HepG2 (cell line): ENCODE data around the gene DNAH8. TPM values are rescaled to one million over a fixed set of nuclear protein-coding genes. Genes with fewer than 3 reads are reported as not detected.

Source experiments
- ATAC-seq: fragments of 200-7000 bp; cut with Tn5 transposase; 3 replicates; pipeline ENCODE4 v1.9.1; 2020; ENCODE audit warnings: mild to moderate bottlenecking, moderate library complexity
- BruUV-seq: library from RNA; stranded (reverse); fragments of 400-500 nt; replicated peaks from 2 replicates; lab custom pipeline; 2021; lab: Mats Ljungman, UMichigan
- CTCF ChIA-PET: fragments of 300-600 bp; formaldehyde crosslinking; extraction: SDS; loops from one replicate; lab custom pipeline; 2021; ENCODE audit warnings: low total read pairs, inconsistent platforms, low intra/inter-chr PET ratio; lab: Yijun Ruan, JAX
- POLR2A ChIA-PET: fragments of 350-600 bp; sonication (Branson Sonifier 250); formaldehyde crosslinking; loops from one replicate; lab custom pipeline; 2020; ENCODE audit warnings: antibody characterized with exemption, inconsistent platforms; lab: Yijun Ruan, JAX
- DNase-seq: peaks from one replicate; pipeline ENCODE4 v3.0.0-alpha.2; 2015; ENCODE audit warnings: low spot score
- FAIRE-seq: peaks from 3 replicates; lab custom pipeline; 2011; peaks lifted over from hg19 to GRCh38; lab: Jason Lieb, UNC
- H2AFZ ChIP-seq: one replicate; pipeline ENCODE4 v1.6.1; 2011; ENCODE audit warnings: low read length, inconsistent platforms
- H3K27ac ChIP-seq: fragments of 300-600 bp; 3 replicates; pipeline ENCODE4 v1.8.0; 2011; ENCODE audit warnings: mixed run types, mild to moderate bottlenecking, mixed read lengths, low read length, inconsistent platforms; ENCODE audit not compliant: insufficient read depth; ENCODE audit errors: extremely low read length
- H3K27me3 ChIP-seq, 2 experiments: fragments of 200-600 bp in 1 of 2; 2 replicates in 1 of 2; 3 replicates in 1 of 2; pipeline versions ENCODE4 v1.6.0 to v1.8.0; 2011; ENCODE audit warnings: low read length in 2 of 2, mild to moderate bottlenecking in 2 of 2, moderate library complexity in 2 of 2, inconsistent platforms in 1 of 2; ENCODE audit not compliant: insufficient read depth in 2 of 2, control insufficient read depth in 1 of 2
- H3K36me3 ChIP-seq, 2 experiments: fragments of 200-600 bp in 1 of 2; replicated peaks in 1 of 2; 2 replicates in 1 of 2; 3 replicates in 1 of 2; pipeline versions ENCODE4 v1.5.1 to v1.8.0; 2011; ENCODE audit warnings: low read length in 2 of 2, inconsistent platforms in 1 of 2; ENCODE audit not compliant: insufficient read depth in 2 of 2, control insufficient read depth in 1 of 2
- H3K4me1 ChIP-seq: 2 replicates; pipeline ENCODE4 v1.5.1; 2012; ENCODE audit warnings: low read length, inconsistent platforms; ENCODE audit not compliant: insufficient read depth
- H3K4me2 ChIP-seq: 2 replicates; pipeline ENCODE4 v1.6.0; 2011; ENCODE audit warnings: low read depth, low read length, inconsistent platforms
- H3K4me3 ChIP-seq, 3 experiments: fragments of 200-600 bp in 1 of 3; sonication (generic), shearing (Covaris generic) in 1 of 3; replicated peaks in 1 of 3; 2 replicates each; pipeline ENCODE4 v1.5.1; 2011 to 2016; ENCODE audit warnings: low read length in 3 of 3, inconsistent platforms in 2 of 3, low read depth in 2 of 3, mild to moderate bottlenecking in 2 of 3, control low read depth in 1 of 3, mixed read lengths in 1 of 3; ENCODE audit not compliant: insufficient read depth in 1 of 3
- H3K79me2 ChIP-seq: one replicate; pipeline ENCODE4 v1.6.1; 2011; ENCODE audit warnings: low read length, inconsistent platforms; ENCODE audit not compliant: insufficient read depth
- H3K9ac ChIP-seq: 2 replicates; pipeline ENCODE4 v1.6.0; 2011; ENCODE audit warnings: mild to moderate bottlenecking, low read depth, low read length, inconsistent platforms; ENCODE audit not compliant: insufficient read depth
- H3K9me3 ChIP-seq: 2 replicates; pipeline ENCODE4 v1.5.1; 2012; ENCODE audit warnings: mild to moderate bottlenecking, low read length
- H4K20me1 ChIP-seq: 2 replicates; pipeline ENCODE4 v1.6.0; 2011; ENCODE audit warnings: inconsistent platforms, mild to moderate bottlenecking, low read length, moderate library complexity; ENCODE audit not compliant: insufficient read depth
- HIC2 ChIP-seq: sonication (generic); formaldehyde crosslinking; IDR thresholded peaks from 2 replicates; pipeline ENCODE4 v1.9.0; 2022; ENCODE audit warnings: low read depth, missing genetic modification reagents
- MLX ChIP-seq: IDR thresholded peaks from 2 replicates; pipeline ENCODE4 v1.6.1; 2016
- NFE2 ChIP-seq: sonication (generic); formaldehyde crosslinking; IDR thresholded peaks from 2 replicates; pipeline ENCODE4 v1.4.0; 2020; ENCODE audit warnings: missing genetic modification reagents
- PRDM10 ChIP-seq: sonication (generic); formaldehyde crosslinking; IDR thresholded peaks from 2 replicates; pipeline ENCODE4 v1.4.0; 2020; ENCODE audit warnings: low read depth, missing genetic modification reagents
- RAD21 ChIP-seq: fragments of 450-650 bp; formaldehyde crosslinking; IDR thresholded peaks from 2 replicates; pipeline ENCODE4 v1.5.0; 2020; ENCODE audit warnings: mild to moderate bottlenecking
- REST ChIP-seq, 2 experiments: IDR thresholded peaks; 2 replicates each; pipeline ENCODE4 v1.6.1; 2011 to 2012; ENCODE audit warnings: low read length in 2 of 2, borderline replicate concordance in 1 of 2, low read depth in 1 of 2, mild to moderate bottlenecking in 1 of 2, moderate library complexity in 1 of 2
- RORA ChIP-seq: sonication (generic); formaldehyde crosslinking; IDR thresholded peaks from 2 replicates; pipeline ENCODE4 v1.5.0; 2020; ENCODE audit warnings: mild to moderate bottlenecking, missing genetic modification reagents, moderate library complexity
- ZBTB46 ChIP-seq: sonication (generic); formaldehyde crosslinking; IDR thresholded peaks from 2 replicates; pipeline ENCODE4 v1.4.0; 2020; ENCODE audit warnings: mild to moderate bottlenecking, missing genetic modification reagents, borderline replicate concordance
- ZNF572 ChIP-seq: sonication (generic); formaldehyde crosslinking; IDR thresholded peaks from 2 replicates; pipeline ENCODE4 v1.5.1; 2020; ENCODE audit warnings: mild to moderate bottlenecking, missing genetic modification reagents
- ZNF576 ChIP-seq: sonication (generic); formaldehyde crosslinking; IDR thresholded peaks from 2 replicates; pipeline ENCODE4 v1.4.0; 2020; ENCODE audit warnings: mild to moderate bottlenecking, missing genetic modification reagents
- WGBS: methylation state at CpG from one replicate; pipeline ENCODE4 v1.1.6; 2017; ENCODE audit warnings: low lambda C conversion rate; 5-methylcytosine and 5-hydroxymethylcytosine counted together
- in situ Hi-C: cut with HindIII; loops from 2 replicates; pipeline ENCODE4 v1.10.0; 2017; ENCODE audit warnings: low pct_unique_long_range_greater_than_20kb; ENCODE audit not compliant: extremely low pct_ligation_motif_present
- intact Hi-C: fragments of 100-400 bp; cut with micrococcal nuclease; formaldehyde crosslinking; loops from one replicate; pipeline ENCODE4 v1.10.0; 2022; ENCODE audit not compliant: unreplicated experiment
- polyA plus RNA-seq, 8 experiments: library from polyadenylated mRNA; depleted of rRNA in 3 of 8; stranded (reverse) in 7 of 8; unstranded in 1 of 8; fragments of >200 nt; fragmentation: Illumina TruSeq in 4 of 8; extraction: Trizol in 4 of 8; gene quantifications; 2 replicates each; pipeline versions ENCODE4 v1.2.1 to v1.2.3, GENCODE V29; 2011 to 2016; ENCODE audit warnings: low read depth in 4 of 8, missing spikeins in 1 of 8, mixed read lengths in 1 of 8; ENCODE audit not compliant: insufficient read depth in 1 of 8
- total RNA-seq, 5 experiments: library from RNA; depleted of rRNA; stranded (reverse); fragments of >200 nt; fragmentation: Illumina TruSeq; extraction: Trizol; gene quantifications; 2 replicates each; pipeline ENCODE4 v1.2.3, GENCODE V29; 2016; ENCODE audit warnings: low read depth in 1 of 5

Gene DNAH8
- total and polyA plus RNA-seq, 2 of the 13 experiments (the other 11 are each of a cell fraction or from before 2014, with no cell fraction given), result not detected

- Histone ChIP-seq H3K4me1 (peaks cover 12% of the 10 kb centered on the region), H3K4me3 (no peak overlapping the region), H2AFZ (no peak overlapping the region), H3K9ac (no peak overlapping the region), H3K4me2 (no peak overlapping the region), H3K36me3 (no peaks in the 10 kb centered on the region), H4K20me1 (no peaks in the 10 kb centered on the region), H3K27me3 (no peaks in the 10 kb centered on the region), H3K79me2 (no peaks in the 10 kb centered on the region), H3K9me3 (no peaks in the 10 kb centered on the region), H3K27ac (no peak overlapping the region)
- FAIRE-seq (no peak), ATAC-seq (no peak), DNase-seq (no peak)
- TF ChIP-seq RAD21 (CRISPR knock-in tag) (no peak), ZNF576 (no peak), RORA (CRISPR knock-in tag) (no peak), MLX (CRISPR knock-in tag) (no peak), ZNF572 (no peak), REST (IDR thresholded peaks at IDR 0.05; ENCODE audit: borderline replicate concordance in 1 of 2, low read depth in 1 of 2, low read length in 2 of 2) (no peak), PRDM10 (CRISPR knock-in tag) (no peak), ZBTB46 (CRISPR knock-in tag) (no peak), HIC2 (no peak), NFE2 (CRISPR knock-in tag) (no peak)
- POLR2A ChIA-PET, result no interaction called here
- intact Hi-C loops, result no loop called here
- WGBS, result 20% methylated on average over 1 of the region's 1 CpG
- CTCF ChIA-PET, result no interaction called here
- BruUV-seq, result no TSS peak
- in situ Hi-C loops, result no loop called here
Observed at GRCh38 chr6:38846844-38847243, 131.7 kb downstream of the DNAH8 start.
